ENCODE measurements around the gene CEP192. TPM values are rescaled to one million over a fixed set of nuclear protein-coding genes. Genes with fewer than 3 reads are reported as not detected.

Gene CEP192
- total RNA-seq, 1 experiment from 2014 or later, result 24.3 TPM

- intact Hi-C loops (cut with micrococcal nuclease), result no loop called here
- RAD21 ChIA-PET (ENCODE audit: low non-redundant PET in 1 of 2, low total read pairs in 2 of 2, uncharacterized antibody in 2 of 2, unreplicated experiment in 2 of 2), result no interaction called here
- TF ChIP-seq RAD21 (IDR thresholded peaks at IDR 0.05; ENCODE audit: low read depth) (no peak), ELF1 (IDR thresholded peaks at IDR 0.05; ENCODE audit: borderline replicate concordance, low read depth) (no peak), ATF3 (IDR thresholded peaks at IDR 0.05) (no peak), POLR2A (IDR thresholded peaks at IDR 0.05; ENCODE audit: borderline replicate concordance, extremely low read depth, insufficient read depth, insufficient read length) (no peak), SIN3A (IDR thresholded peaks at IDR 0.05; ENCODE audit: low read depth) (no peak), SP1 (IDR thresholded peaks at IDR 0.05; ENCODE audit: low read depth) (no peak), EZH2 (IDR thresholded peaks at IDR 0.05) (no peak), ZNF274 (IDR thresholded peaks at IDR 0.05; ENCODE audit: low read depth, low read length) (no peak), SRF (IDR thresholded peaks at IDR 0.05; ENCODE audit: low read depth) (no peak), YY1 (IDR thresholded peaks at IDR 0.05; ENCODE audit: extremely low read depth, insufficient replicate concordance, low read depth, low read length) (no peak), POLR2AphosphoS5 (IDR thresholded peaks at IDR 0.05; ENCODE audit: low read depth, low read length) (no peak), CBX3 (IDR thresholded peaks at IDR 0.05; ENCODE audit: low read depth) (no peak), MAX (IDR thresholded peaks at IDR 0.05) (no peak), EGR1 (IDR thresholded peaks at IDR 0.05; ENCODE audit: low read depth) (no peak), FOSL1 (IDR thresholded peaks at IDR 0.05; ENCODE audit: low read depth) (no peak), REST (IDR thresholded peaks at IDR 0.05; ENCODE audit: low read depth) (no peak), CTCF (IDR thresholded peaks at IDR 0.05 in 2 of 3, conservative IDR thresholded peaks at IDR 0.05 in 1 of 3; ENCODE audit: borderline replicate concordance in 1 of 3, insufficient read depth in 1 of 3, low read depth in 2 of 3, low read length in 2 of 3) (no peak), ZFX (IDR thresholded peaks at IDR 0.05) (no peak)
Measured at GRCh38 chr18:13032173-13032572, 41.0 kb downstream of the CEP192 start.

More at GRCh38 chr18:13032173-13032572, 41.0 kb downstream of the CEP192 start:
- POLR2A ChIA-PET, result no interaction called here
- no TSS peak for BruUV-seq (replicated peaks)
- Histone ChIP-seq H2AFZ (ENCODE audit: low read depth, low read length, poor library complexity, severe bottlenecking) (no peak overlapping the region), H3K9me3 (ENCODE audit: control insufficient read depth in 1 of 2, insufficient read depth in 1 of 2, low read depth in 1 of 2, low read length in 2 of 2) (no peaks in the 10 kb centered on the region), H3K4me1 (ENCODE audit: control insufficient read depth in 1 of 2, insufficient read depth in 2 of 2, low read length in 2 of 2) (no peaks in the 10 kb centered on the region), H3K4me3 (replicated peaks in 1 of 2; ENCODE audit: low read depth in 1 of 2, low read length in 2 of 2) (no peak overlapping the region), H3K9ac (ENCODE audit: low read length) (no peak overlapping the region), H4K20me1 (ENCODE audit: insufficient read depth) (no peaks in the 10 kb centered on the region), H3K27me3 (ENCODE audit: insufficient read depth, low read length) (no peaks in the 10 kb centered on the region), H3K27ac (ENCODE audit: low read depth, low read length) (no peak overlapping the region), H3K36me3 (ENCODE audit: control insufficient read depth in 1 of 2, insufficient read depth in 2 of 2, low read length in 2 of 2) (peaks cover 11 to 17% of the 10 kb centered on the region in 2 experiments; a peak in 2 of 4 replicates), H3K79me2 (ENCODE audit: insufficient read depth, low read length) (peaks cover 32% of the 10 kb centered on the region), H3K9me2 (ENCODE audit: insufficient read depth) (no peaks in the 10 kb centered on the region), H3K4me2 (ENCODE audit: low read length) (no peak overlapping the region)
- no peak for ATAC-seq
- no peak for DNase-seq (ENCODE audit: low read depth, low spot score)
- CTCF ChIA-PET, result no interaction called here
